Chondrocyte (in vitro differentiated cells): Measurements from ENCODE around the gene IL23R. TPM values are rescaled to one million over a fixed set of nuclear protein-coding genes. Genes with fewer than 3 reads are reported as not detected.

Source experiments
- DNase-seq: peaks from one replicate; pipeline ENCODE4 v3.0.0; 2021; ENCODE audit warnings: mixed read lengths, low spot score
- H3K27ac Mint-ChIP-seq: one replicate; pipeline ENCODE4 v1.8.0; 2021; ENCODE audit warnings: mild to moderate bottlenecking, moderate library complexity, mixed read lengths; ENCODE audit not compliant: unreplicated experiment
- H3K27me3 Mint-ChIP-seq: 2 replicates; pipeline ENCODE4 v1.8.0; 2021; ENCODE audit warnings: low read depth, mixed read lengths
- H3K36me3 Mint-ChIP-seq: 2 replicates; pipeline ENCODE4 v1.8.0; 2021; ENCODE audit warnings: low read depth, mixed read lengths
- H3K4me1 Mint-ChIP-seq: 2 replicates; pipeline ENCODE4 v1.8.0; 2021; ENCODE audit warnings: low read depth, mild to moderate bottlenecking, mixed read lengths
- H3K4me3 Mint-ChIP-seq: one replicate; pipeline ENCODE4 v1.8.0; 2021; ENCODE audit warnings: mild to moderate bottlenecking, moderate library complexity, mixed read lengths; ENCODE audit not compliant: unreplicated experiment
- H3K9me3 Mint-ChIP-seq: 2 replicates; pipeline ENCODE4 v1.8.0; 2021; ENCODE audit warnings: low read depth, mixed read lengths
- CTCF ChIP-seq: fragments of 200-600 bp; sonication (generic); IDR thresholded peaks from 2 replicates; pipeline ENCODE4 v1.5.0; 2021; ENCODE audit warnings: antibody characterized with exemption, mild to moderate bottlenecking, moderate library complexity
- total RNA-seq: library from RNA; stranded (reverse); gene quantifications from 3 replicates; pipeline ENCODE4 v1.2.1, GENCODE V29; 2021

The IL23R gene
- total RNA-seq, 1 donor from 2014 or later = not detected

GRCh38 chr1:67188137-67188536 lies 21.9 kb downstream of the IL23R start:
- no peaks in the 10 kb centered on the region for H3K4me1 Mint-ChIP-seq
- H3K4me3 Mint-ChIP-seq = no peak overlapping the region
- no peak overlapping the region for H3K27ac Mint-ChIP-seq
- no peak for TF ChIP-seq CTCF
- H3K36me3 Mint-ChIP-seq = no peaks in the 10 kb centered on the region
- no peaks in the 10 kb centered on the region for H3K27me3 Mint-ChIP-seq
- no peak for DNase-seq
- no peaks in the 10 kb centered on the region for H3K9me3 Mint-ChIP-seq

- H3K36me3 Mint-ChIP-seq = no peaks in the 10 kb centered on the region
- TF ChIP-seq CTCF = no peak
- H3K4me3 Mint-ChIP-seq = no peak overlapping the region
- H3K9me3 Mint-ChIP-seq = no peaks in the 10 kb centered on the region
- H3K27me3 Mint-ChIP-seq = no peaks in the 10 kb centered on the region
- no peak for DNase-seq
- no peak overlapping the region for H3K27ac Mint-ChIP-seq
- no peaks in the 10 kb centered on the region for H3K4me1 Mint-ChIP-seq
Measured at GRCh38 chr1:67189953-67190352, 23.7 kb downstream of the IL23R start.

- H3K27ac Mint-ChIP-seq = no peak overlapping the region
- no peak for TF ChIP-seq CTCF
- no peak for DNase-seq
- no peaks in the 10 kb centered on the region for H3K36me3 Mint-ChIP-seq
- H3K4me1 Mint-ChIP-seq = no peaks in the 10 kb centered on the region
- no peak overlapping the region for H3K4me3 Mint-ChIP-seq
- H3K9me3 Mint-ChIP-seq = no peaks in the 10 kb centered on the region
- H3K27me3 Mint-ChIP-seq = no peaks in the 10 kb centered on the region
Measured at GRCh38 chr1:67190410-67190809, 24.2 kb downstream of the IL23R start.

- Mint-ChIP-seq H3K4me3 (no peak overlapping the region), H3K27me3 (no peaks in the 10 kb centered on the region), H3K36me3 (no peaks in the 10 kb centered on the region), H3K9me3 (no peaks in the 10 kb centered on the region), H3K4me1 (no peaks in the 10 kb centered on the region), H3K27ac (no peak overlapping the region)
- DNase-seq = no peak
- TF ChIP-seq CTCF = no peak
Measured at GRCh38 chr1:67190942-67191341, 24.7 kb downstream of the IL23R start.

DNA sequence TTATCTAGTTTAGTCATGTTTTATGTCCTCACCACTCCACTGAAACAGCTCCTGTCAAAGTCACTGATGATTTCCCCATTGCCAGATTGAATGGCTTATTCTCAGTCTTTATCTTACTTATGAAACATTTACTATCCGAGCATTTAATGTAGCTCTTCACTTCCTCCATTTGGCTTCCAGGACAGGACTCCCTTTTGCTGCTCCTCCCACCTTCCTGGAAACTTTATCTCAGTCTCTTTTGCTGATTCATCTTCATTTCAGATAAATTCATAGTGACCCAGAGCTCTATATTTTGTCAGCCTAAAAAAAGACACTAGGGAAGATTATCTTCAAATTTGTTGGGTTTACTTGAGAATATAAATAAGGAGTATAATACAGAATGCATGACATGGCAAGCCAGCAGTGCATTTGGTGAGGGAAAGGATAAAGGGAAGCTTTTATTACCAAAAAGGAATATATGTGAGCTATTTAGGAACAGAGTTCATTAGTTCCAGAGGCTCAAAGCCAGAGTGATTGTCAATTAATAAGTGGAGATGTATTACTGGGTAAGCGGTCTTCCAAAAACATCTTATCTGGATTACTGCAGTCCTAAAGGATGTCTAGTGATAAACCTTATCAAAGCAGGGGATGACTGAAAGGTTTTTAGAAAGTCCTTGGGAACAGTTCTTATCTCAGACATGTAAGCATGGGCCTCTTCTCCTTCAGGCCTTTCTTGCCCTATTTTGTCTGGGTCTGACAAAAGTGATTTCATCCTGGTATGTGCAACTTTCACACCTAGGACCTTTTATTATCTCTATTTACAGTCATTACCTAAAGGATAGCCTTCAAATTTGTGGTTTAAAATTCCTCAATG lies 25.6 kb downstream of the IL23R start:
- no peaks in the 10 kb centered on the region for H3K36me3 Mint-ChIP-seq
- no peak for DNase-seq
- TF ChIP-seq CTCF = no peak
- no peaks in the 10 kb centered on the region for H3K4me1 Mint-ChIP-seq
- H3K4me3 Mint-ChIP-seq = no peak overlapping the region
- H3K27ac Mint-ChIP-seq = no peak overlapping the region
- H3K27me3 Mint-ChIP-seq = no peaks in the 10 kb centered on the region
- no peaks in the 10 kb centered on the region for H3K9me3 Mint-ChIP-seq
